ENCODE measurements around the gene ERBB4. TPM values are rescaled to one million over a fixed set of nuclear protein-coding genes. Genes with fewer than 3 reads are reported as not detected.
A peak's percentile ranks its signal among the peaks of the same experiment; 100 is the strongest.

ERBB4 gene
- total and polyA plus RNA-seq, 2 of the 8 experiments (the other 6 are each of a cell fraction or from before 2014, with no cell fraction given): 0.34 to 1.3 TPM

GRCh38 chr2:211391189-211391567 lies 1147.4 kb downstream of the ERBB4 start:
- Histone ChIP-seq H2AK5ac (ENCODE audit: low read depth, low read length) (no peak overlapping the region), H3K4ac (replicated peaks; ENCODE audit: insufficient read length, low read depth, low read length) (no peak overlapping the region), H2AFZ (ENCODE audit: low read length) (0 out of 2 replicates have a peak overlapping the region, but pooled peaks have one; percentile 20), H3K23ac (ENCODE audit: insufficient read length) (no peak overlapping the region), H2BK20ac (ENCODE audit: low read length) (no peak overlapping the region), H4K20me1 (replicated peaks in 1 of 2; ENCODE audit: control insufficient read depth in 1 of 2, insufficient read depth in 2 of 2, low read length in 2 of 2) (no peaks in the 10 kb centered on the region), H2BK5ac (ENCODE audit: low read depth, low read length) (no peak overlapping the region), H3K27me3 (replicated peaks in 1 of 4; ENCODE audit: control insufficient read depth in 3 of 4, extremely low read depth in 1 of 4, insufficient read depth in 3 of 4, low read length in 3 of 4) (no peaks in the 10 kb centered on the region), H4K8ac (ENCODE audit: extremely low read depth, insufficient read depth, low read length) (no peak overlapping the region), H3K18ac (ENCODE audit: extremely low read depth, low read length) (no peak overlapping the region), H3K4me2 (ENCODE audit: insufficient read depth in 1 of 2, low read depth in 2 of 2, low read length in 2 of 2) (no peak overlapping the region), H3K4me1 (replicated peaks in 1 of 4; ENCODE audit: control insufficient read depth in 3 of 4, insufficient read depth in 4 of 4, low read length in 3 of 4) (peaks cover 0 to 3% (median 0%) of the 10 kb centered on the region in 4 experiments; a peak in 3 of 7 replicates), H3K36me3 (ENCODE audit: control insufficient read depth in 2 of 4, insufficient read depth in 4 of 4, low read length in 3 of 4) (no peaks in the 10 kb centered on the region), H2BK15ac (ENCODE audit: low read length) (no peak overlapping the region), H3K56ac (replicated peaks; ENCODE audit: insufficient read length, low read depth, low read length) (no peak overlapping the region), H2BK120ac (replicated peaks; ENCODE audit: low read depth, low read length) (no peak overlapping the region), H3K4me3 (ENCODE audit: extremely low read depth in 1 of 4, insufficient read depth in 2 of 4, low read depth in 3 of 4, low read length in 4 of 4) (no peak overlapping the region), H3K27ac (ENCODE audit: low read depth, low read length) (no peak overlapping the region), H3K9ac (replicated peaks in 1 of 4; ENCODE audit: extremely low read depth in 1 of 4, low read depth in 3 of 4, low read length in 3 of 4) (no peak overlapping the region), H4K91ac (replicated peaks; ENCODE audit: insufficient read length, low read length) (no peak overlapping the region), H2BK12ac (ENCODE audit: low read depth, low read length) (no peak overlapping the region), H3K23me2 (ENCODE audit: low read depth, low read length) (no peaks in the 10 kb centered on the region; the same call in 1 of the 2 replicates), H3K14ac (ENCODE audit: insufficient read length) (no peak overlapping the region), H4K5ac (ENCODE audit: insufficient read length, low read depth, low read length) (no peak overlapping the region), H3K9me3 (ENCODE audit: insufficient read depth in 2 of 2, low read depth in 1 of 2, low read length in 1 of 2) (no peaks in the 10 kb centered on the region), H3K79me2 (ENCODE audit: control insufficient read depth in 1 of 2, insufficient read depth in 2 of 2, low read length in 2 of 2) (no peaks in the 10 kb centered on the region), H3K79me1 (ENCODE audit: low read depth, low read length) (no peaks in the 10 kb centered on the region)
- DNase-seq (ENCODE audit: low read depth in 1 of 2, low spot score in 2 of 2) (no peak), FAIRE-seq (no peak)
- no peak for TF ChIP-seq SP4 (IDR thresholded peaks at IDR 0.05; ENCODE audit: low read length)
- TF ChIP-seq SP1 (IDR thresholded peaks at IDR 0.05; ENCODE audit: low read depth, low read length): no peak
- TF ChIP-seq RNF2 (IDR thresholded peaks at IDR 0.05; ENCODE audit: borderline replicate concordance, low read depth, low read length, missing control alignments, poor library complexity, severe bottlenecking): no peak
- TF ChIP-seq GTF2F1 (IDR thresholded peaks at IDR 0.05; ENCODE audit: borderline replicate concordance, low read depth, low read length): no peak
- TF ChIP-seq ASH2L (IDR thresholded peaks at IDR 0.05; ENCODE audit: low read length): no peak
- TF ChIP-seq NANOG (IDR thresholded peaks at IDR 0.05; ENCODE audit: insufficient read depth, low read depth, low read length, poor library complexity, severe bottlenecking): no peak
- no peak for TF ChIP-seq RAD21 (IDR thresholded peaks at IDR 0.05 in 1 of 2, conservative IDR thresholded peaks at IDR 0.05 in 1 of 2; ENCODE audit: low read depth in 2 of 2, low read length in 2 of 2)
- TF ChIP-seq TAF1 (IDR thresholded peaks at IDR 0.05; ENCODE audit: low read depth, low read length): no peak
- TF ChIP-seq CBX5 (IDR thresholded peaks at IDR 0.05; ENCODE audit: low read depth, low read length): no peak
- TF ChIP-seq SIRT6 (IDR thresholded peaks at IDR 0.05; ENCODE audit: low read length): no peak
- no peak for TF ChIP-seq EGR1 (IDR thresholded peaks at IDR 0.05; ENCODE audit: borderline replicate concordance, low read depth, low read length)
- TF ChIP-seq KDM4A (IDR thresholded peaks at IDR 0.05; ENCODE audit: low read depth, low read length, severe bottlenecking): no peak
- TF ChIP-seq POLR2AphosphoS5 (IDR thresholded peaks at IDR 0.05; ENCODE audit: low read depth, low read length): no peak
- no peak for TF ChIP-seq SP2 (IDR thresholded peaks at IDR 0.05; ENCODE audit: low read length)
- no peak for TF ChIP-seq CEBPB (IDR thresholded peaks at IDR 0.05; ENCODE audit: low read depth, low read length)
- TF ChIP-seq SIX5 (IDR thresholded peaks at IDR 0.05; ENCODE audit: low read depth, low read length): no peak
- WGBS, 2 experiments (ENCODE audit: extremely low coverage in 1 of 2, insufficient coverage in 1 of 2, insufficient read length in 1 of 2, insufficient replicate concordance in 2 of 2, low coverage in 1 of 2, low lambda C conversion rate in 2 of 2, missing lambda C conversion rate in 1 of 2): 84% methylated on average over 3 of the region's 3 CpGs; no CpG with 5 or more reads in 1 of the 2 experiments
- ChIA-PET CTCF (ENCODE audit: partially characterized antibody) (interaction anchor here (0.6 to 1.5 kb wide), 3 partner anchors 16 to 47 kb away, joined by 3 to 4 read pairs (median 3); no protein-coding TSS in a partner anchor), POLR2A (ENCODE audit: partially characterized antibody) (no interaction called here)
